HG03520 (cell line): Measurements from ENCODE around the gene ARHGAP32.
A peak's percentile ranks its signal among the peaks of the same experiment; 100 is the strongest.
"Not testable (repeated sequence)": the region's sequence is repeated elsewhere in the genome, so short reads cannot be mapped to it uniquely, and the experiment has no call there.

Source experiments
- ATAC-seq: cut with Tn5 transposase; IDR thresholded peaks from one replicate; pipeline ENCODE4 v1.9.1; 2021; ENCODE audit warnings: mild to moderate bottlenecking, moderate library complexity; ENCODE audit not compliant: unreplicated experiment

ARHGAP32 gene

GRCh38 chr11:128937480-128937879 is 254.6 kb downstream of the ARHGAP32 start:
- ATAC-seq = no peak

DNA sequence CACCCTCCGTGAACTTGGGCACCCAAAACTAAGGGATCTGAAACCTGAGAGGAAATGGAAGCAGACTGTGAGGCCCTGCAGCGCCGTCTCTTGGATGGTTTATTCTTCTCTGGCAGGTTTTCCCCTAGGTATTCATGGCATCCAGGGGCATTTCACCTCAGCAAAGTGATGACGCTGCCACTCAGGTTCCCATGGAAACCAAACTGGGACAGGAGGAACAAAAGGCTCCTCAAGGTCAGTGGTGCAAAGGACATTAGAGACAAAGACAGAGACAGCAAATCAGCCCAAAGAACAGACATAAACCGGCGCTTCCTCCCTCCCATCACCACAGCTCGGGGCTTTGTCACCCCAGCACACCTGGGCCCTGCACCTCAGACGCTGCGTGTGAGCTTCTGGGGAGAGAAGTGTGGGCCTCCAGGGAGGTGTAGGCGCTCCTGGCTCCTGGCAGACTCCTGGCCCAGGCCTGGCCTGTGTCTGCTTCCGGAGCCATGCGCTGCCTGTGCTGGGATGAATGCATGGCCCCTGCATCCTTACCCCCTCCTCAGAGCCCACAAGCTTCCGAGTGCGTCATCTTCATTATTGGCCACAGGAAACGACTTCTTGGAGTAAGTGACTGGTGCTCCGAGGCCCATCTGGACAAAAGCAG is 255.4 kb downstream of the ARHGAP32 start:
- no peak for ATAC-seq

- ATAC-seq = no peak
Observed at GRCh38 chr11:128934926-128935325, 257.2 kb downstream of the ARHGAP32 start.

DNA sequence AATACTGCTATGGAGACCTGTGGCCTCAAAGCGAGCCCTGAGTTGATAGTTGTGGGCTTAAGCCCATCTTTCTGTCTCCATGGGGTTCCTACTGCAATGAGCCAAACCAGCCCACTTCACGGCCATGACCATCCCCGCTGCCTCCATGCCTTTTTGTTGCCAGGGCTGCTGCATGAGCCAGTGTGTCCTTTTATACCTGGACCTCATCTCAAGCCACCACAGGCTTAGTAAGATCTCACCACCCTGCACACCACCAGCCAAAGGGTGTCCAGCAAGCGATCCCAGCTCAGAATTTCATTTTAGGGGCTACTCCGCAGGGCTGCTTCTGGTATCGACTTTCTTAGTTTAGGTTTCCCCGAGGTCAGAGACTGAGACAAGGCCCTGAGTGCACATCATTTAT is 257.8 kb downstream of the ARHGAP32 start:
- ATAC-seq = no peak

DNA sequence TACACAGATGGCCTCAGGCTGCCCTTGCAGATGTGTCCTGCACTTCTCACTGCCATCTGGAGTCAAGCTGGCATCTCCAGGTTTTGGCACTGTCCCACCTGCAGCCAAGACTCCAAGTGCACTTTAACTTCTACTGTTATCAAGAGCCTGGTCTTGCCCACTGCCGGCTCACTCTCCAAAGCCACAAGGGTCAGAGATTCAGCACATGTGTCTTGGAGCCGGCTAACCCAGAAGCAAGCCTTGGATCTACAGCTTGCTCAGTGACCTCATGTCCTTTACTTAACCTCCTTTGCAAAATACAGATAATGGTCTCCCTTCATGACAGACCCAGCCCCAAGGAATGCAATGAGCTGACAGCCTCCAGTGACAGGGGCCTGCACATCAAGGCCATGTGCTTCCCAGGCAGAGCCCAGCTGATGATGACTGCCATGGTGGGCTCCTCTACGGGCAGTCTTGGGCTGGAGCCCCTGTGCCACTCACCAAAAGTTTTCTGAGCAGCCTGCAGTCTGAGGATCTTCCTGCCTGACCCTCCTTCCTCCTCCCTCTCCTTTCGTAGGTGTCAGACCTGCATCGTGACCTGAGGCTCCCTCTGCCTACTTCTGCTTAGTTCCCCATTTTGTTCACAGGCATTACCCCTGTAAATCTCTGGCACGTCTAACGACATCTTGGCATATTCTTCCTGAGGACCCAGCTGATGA is 258.5 kb downstream of the ARHGAP32 start:
- ATAC-seq = no peak

DNA sequence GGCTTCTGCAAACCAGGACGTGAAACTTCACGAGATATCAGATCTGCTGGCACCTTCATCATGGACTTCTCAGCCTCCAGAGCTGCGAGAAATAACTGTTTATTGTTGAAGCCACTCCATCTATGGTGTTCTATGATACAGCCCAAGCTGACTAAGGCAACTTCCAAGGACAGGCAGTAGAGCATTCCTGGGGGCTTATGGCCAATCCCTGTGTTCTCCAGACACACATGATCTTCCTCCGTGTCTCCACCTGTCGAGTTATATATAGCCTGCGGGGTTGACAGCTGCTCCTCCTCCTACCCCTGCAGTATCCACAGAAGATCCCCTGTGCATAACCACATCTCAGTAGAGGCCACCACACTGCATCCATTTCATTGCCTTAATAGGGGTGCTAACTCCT is 260.5 kb downstream of the ARHGAP32 start:
- no peak for ATAC-seq

GRCh38 chr11:128931066-128931465 is 261.1 kb downstream of the ARHGAP32 start:
- no peak for ATAC-seq

- no peak for ATAC-seq
Observed at GRCh38 chr11:128929991-128930390, 262.1 kb downstream of the ARHGAP32 start.

DNA sequence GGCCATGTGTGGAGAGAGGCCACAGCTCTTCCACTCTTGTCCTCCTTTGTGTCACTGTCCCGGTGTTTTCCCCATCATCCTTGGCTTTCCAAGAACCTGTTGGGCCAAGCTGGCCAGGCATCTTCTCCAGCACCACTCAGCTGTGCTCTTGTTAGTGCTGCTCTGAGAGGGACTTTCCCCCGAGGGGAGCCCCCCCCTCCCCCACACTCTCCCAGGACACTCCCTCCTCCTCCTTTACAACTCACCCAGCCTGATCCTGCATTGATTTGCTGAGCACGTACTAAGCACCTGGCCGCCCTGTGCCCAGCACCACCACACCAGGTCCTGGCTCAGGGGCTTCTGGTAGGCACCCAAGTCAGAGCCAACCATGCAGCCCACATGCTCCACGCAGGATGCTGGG is 262.7 kb downstream of the ARHGAP32 start:
- ATAC-seq = no peak

DNA sequence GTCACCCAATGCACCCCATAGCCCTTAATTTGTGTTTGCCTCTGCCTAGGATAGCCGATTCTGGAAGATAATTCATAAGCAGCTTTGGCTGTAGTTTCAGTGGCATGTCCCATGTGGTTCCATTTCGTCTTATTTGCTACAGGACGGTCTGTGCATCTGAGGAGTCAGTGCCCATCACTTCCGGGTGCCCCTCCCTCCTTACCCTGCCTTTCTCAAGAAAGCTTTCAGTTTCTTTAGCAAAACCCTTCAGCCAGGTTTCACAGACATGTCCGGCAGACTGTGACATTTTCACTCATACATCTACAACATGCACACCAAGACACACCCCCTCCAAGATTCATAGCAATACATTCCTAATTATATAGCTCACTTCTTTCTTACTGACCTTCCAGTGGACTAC is 263.7 kb downstream of the ARHGAP32 start:
- ATAC-seq = peak; percentile 96

GRCh38 chr11:128927683-128928336 is 264.3 kb downstream of the ARHGAP32 start:
- no peak for ATAC-seq

GRCh38 chr11:128927108-128927461 is 265.0 kb downstream of the ARHGAP32 start:
- ATAC-seq = no peak

DNA sequence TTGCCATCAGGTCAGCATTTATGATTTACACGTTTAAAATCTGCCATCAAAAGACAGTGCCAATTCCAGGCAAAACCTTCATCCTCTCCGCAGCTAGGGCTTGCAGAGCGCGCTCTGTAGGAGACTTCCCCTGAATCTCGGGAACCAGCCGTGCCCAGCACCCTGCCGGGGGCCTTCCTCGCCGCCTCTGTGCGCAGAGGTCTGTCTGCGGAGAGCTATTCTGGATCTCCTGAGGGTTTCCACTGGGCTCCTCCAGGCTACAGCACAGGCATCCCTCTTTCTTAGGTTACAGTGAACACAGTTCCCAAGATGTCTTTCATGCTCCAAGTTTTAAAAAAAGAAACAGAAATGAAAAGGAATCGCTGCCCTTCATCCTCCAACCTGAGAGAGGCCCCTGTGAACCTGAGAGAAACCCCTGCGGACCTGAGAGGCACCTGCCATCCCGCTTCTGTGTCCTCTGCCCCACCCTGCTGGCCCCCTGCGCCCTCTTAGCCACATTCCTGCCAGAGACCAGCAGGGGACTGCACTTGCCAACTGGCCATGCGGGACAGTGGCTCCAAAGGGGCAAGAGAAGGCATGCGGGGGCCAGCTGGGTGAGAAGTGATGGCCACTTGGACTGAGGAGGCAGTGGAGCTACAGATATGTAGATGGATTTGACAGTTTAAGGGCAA is 265.6 kb downstream of the ARHGAP32 start:
- no peak for ATAC-seq

- no peak for ATAC-seq
Observed at GRCh38 chr11:128926000-128926399, 266.1 kb downstream of the ARHGAP32 start.

- no peak for ATAC-seq
Observed at GRCh38 chr11:128925250-128925600, 266.9 kb downstream of the ARHGAP32 start.

GRCh38 chr11:128924510-128925249 is 267.4 kb downstream of the ARHGAP32 start:
- ATAC-seq = no peak

DNA sequence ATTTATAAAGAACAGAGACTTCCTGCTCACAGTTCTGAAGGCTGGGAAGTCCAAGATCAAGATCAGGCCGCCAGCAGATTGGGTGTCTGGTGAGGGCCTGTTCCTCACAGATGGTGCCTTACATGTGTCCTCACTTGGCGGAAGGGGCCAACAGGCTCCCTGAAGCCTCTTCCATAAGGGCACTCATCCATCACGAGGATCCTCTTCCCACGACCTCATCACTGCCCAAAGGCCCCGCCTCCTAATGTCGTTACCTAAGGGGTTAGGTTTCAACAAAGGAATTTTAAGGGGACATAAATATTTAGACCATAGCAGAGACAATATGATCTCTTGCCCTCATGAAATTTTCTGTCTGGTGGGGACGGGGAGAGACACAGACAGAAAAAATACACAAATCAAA is 268.0 kb downstream of the ARHGAP32 start:
- no peak for ATAC-seq

DNA sequence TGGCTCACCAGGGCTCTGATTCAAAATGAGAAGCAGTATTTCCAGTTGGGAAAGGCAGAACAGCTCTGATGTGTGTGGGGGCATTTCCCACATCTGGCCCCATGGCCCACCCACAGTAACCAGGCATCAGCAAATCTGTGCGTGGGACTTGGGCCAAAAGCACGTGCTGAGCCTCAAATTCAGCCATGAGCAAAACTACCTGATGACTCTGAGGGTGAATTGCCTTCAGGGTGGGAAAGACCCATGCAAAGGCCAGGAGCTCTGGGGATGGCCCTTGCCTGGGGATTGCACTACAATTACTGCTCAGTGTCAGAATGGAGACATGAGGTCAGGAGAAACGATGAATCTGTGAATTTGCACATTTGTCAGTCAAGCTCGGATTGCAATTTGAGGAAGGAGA is 270.3 kb downstream of the ARHGAP32 start:
- no peak for ATAC-seq

DNA sequence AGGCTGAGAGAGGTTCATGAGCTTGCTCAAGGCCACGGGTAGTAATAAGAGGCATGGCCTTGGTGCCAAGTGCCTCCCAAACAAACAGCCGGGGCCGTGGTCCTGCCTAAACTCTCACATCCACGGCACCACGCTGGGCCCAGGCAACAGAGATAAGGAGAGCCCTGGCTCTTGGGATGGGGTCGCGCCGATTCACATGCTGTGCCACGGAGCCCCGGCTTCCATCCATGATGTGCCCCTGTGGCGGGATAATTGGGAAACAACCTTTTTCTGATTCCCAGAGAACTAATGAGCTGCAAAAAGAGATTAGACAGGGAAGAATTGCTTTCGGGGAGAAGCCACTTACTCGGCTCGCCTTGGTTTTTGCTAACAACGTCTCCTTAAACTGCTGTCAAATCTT is 271.5 kb downstream of the ARHGAP32 start:
- no peak for ATAC-seq

DNA sequence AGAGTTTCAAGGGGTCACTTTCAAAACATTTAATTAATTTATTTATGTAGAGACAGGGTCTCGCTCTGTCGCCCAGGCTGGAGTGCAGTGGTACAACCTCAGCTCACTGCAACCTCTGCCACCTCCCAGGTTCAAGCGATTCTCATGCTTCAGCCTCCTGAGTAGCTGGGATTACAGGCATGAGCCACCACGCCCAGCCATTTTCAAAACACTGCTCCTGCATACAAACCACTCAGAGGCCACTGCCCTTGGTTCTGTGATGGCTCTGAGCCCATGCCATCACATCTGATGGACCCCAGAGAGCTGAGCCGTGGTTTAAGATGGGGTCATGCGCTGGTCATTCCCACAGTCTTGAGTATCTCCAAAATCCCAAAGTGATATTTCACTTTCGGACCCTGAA is 272.5 kb downstream of the ARHGAP32 start:
- ATAC-seq = not testable (repeated sequence)

GRCh38 chr11:128919216-128919615 is 272.9 kb downstream of the ARHGAP32 start:
- ATAC-seq = no peak
